PC-9 (cell line): ENCODE data around the gene TRIM51.
"Not testable (repeated sequence)": the region's sequence is repeated elsewhere in the genome, so short reads cannot be mapped to it uniquely, and the experiment has no call there.

Experiments used
- CTCF ChIP-seq: fragments of 200-600 bp; sonication (generic); conservative IDR thresholded peaks from 2 replicates; pipeline ENCODE4 v1.6.1; 2017; ENCODE audit warnings: mixed run types, antibody characterized with exemption, mild to moderate bottlenecking, moderate library complexity
- EZH2 ChIP-seq: fragments of 200-600 bp; sonication (generic); IDR thresholded peaks from 2 replicates; pipeline ENCODE4 v1.8.0; 2017; ENCODE audit warnings: antibody characterized with exemption, low read depth

- not testable (repeated sequence) for TF ChIP-seq CTCF, EZH2
These were observed 10.4 kb upstream of the TRIM51 start for GRCh38 chr11:55872731-55873130.
